ENCODE measurements around the gene KATNA1.
"Not testable (repeated sequence)": the region's sequence is repeated elsewhere in the genome, so short reads cannot be mapped to it uniquely, and the experiment has no call there.

Gene KATNA1

DNA sequence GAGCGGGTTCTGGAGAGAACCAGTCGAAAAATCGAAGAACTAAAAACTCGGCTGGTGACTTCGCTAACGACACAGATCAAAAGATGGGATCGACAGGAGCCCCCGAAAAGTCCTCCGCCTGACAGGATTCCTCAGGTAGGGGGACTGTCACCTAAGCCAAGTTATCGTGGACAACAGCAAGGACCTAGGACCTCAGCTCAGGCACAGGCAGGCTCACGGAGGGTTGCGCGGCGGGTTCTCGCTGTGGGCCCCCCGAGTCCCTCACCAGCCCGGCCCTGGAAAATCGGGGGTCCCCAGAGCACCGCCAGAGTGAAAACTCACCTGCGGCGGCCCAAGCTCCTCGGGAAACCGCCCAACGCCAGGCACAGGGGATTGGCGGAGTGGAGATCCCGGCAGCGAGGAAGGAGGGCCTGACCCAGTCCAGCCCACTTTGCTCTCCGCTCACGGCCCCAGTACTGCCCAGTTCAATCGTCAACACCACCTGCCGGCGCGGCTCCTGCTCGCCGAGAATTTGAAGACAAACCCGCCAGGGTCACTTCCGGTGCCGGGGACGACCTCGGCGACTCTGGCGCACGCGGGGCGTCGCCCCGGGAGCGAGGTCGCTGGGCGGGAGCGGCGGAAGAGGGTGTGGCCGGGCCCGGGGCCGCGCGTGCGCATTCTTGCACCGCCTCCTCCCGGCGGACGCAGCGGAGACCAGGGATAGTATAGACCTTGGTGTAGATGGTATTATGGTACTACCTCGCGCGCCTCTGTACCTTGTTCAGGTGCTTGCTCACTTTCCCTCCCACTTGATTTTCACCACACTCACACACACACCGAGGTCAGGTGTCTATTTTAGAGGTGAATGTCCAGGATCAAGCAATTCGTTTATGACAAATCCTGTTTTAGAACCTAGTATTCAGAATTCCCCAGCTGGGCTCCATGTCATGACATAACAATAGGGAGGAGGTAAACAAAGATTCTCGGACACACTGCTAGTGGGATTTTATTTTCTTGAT, at the start of gene KATNA1:
KATNA1 (minus strand) TSS at position 567 of the 998 bp plus-strand sequence. CDS start 10,167 bp downstream, outside the sequence.
- peak; percentile 97 for DNase-seq (ENCODE audit: low read depth, low spot score)

DNA sequence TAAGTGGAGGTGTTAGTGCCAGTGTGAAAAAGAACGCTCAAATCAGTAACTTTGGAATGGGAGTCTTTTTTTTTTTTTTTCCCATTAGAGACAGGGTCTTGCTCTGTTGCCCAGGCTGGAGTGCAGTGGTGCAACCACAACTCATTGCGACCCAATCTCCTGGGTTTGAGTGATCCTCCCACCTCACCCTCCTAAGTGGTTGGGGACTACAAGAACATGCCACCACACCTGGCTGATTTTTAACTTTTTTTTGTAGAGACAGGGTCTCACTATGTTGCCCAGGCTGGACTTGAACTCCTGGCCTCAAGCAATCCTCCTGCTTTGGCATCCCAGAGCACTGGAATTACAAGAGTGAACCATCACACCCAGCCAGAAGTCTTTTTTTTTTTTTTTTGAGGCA, 49.7 kb upstream of the KATNA1 start:
- DNase-seq (ENCODE audit: low read depth, low spot score), result no peak

DNA sequence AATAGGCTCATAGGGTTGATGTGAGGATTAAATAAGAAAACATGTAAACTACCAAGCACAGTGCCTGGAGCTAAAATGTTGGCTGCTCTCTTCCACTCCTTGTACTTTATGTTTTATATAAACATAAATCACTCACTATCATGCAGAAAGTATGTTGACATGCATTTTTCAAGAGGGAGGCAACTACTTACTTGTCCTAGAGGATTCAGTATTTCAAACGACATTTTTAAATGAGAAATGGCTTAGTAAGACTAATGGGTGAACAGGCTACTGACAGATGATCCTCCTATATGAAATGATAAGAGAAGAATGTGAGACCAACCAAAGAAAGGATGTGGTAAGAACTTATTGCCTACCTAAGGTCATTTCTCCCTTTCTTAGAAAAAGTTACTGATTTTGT, 48.4 kb upstream of the KATNA1 start:
- DNase-seq (ENCODE audit: low read depth, low spot score), result no peak

DNA sequence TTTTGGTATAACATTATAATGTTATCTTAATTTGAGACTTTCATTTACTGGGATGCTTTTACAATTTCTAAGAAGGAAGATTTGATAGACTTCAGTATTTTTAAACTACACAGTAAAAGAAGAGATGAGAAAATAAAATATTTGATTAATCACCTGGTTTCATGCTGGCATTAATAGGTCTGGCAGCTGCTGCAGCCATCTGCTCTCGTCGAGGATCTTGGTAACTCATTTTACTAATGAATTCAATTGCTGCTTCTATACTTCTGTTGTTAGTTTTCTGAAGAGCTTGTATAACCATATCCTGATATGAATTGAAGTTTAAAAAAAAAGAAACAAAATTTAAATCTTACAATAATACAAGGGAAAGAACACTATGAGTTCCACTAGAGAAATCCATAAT, 46.4 kb upstream of the KATNA1 start:
- no peak for DNase-seq (ENCODE audit: low read depth, low spot score)

DNA sequence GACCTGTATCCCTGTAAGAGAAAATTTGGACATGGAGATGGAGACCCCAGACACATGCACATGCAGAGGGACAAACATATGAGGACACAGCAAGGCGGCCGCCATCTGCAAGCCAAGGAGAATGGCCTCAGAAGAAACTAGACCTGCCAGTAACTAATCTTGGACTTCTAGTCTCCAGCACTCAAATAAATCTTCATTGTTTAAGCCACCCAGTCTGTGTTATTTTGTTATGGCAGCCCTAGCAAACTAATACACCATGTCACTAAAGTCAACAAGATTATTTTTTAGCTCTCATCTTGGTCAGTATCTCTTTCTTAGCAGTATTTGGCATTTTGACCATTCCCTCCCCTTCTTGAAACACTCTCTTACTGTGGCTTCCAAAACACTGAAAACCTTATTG, 42.7 kb upstream of the KATNA1 start:
- no peak for DNase-seq (ENCODE audit: low read depth, low spot score)

DNA sequence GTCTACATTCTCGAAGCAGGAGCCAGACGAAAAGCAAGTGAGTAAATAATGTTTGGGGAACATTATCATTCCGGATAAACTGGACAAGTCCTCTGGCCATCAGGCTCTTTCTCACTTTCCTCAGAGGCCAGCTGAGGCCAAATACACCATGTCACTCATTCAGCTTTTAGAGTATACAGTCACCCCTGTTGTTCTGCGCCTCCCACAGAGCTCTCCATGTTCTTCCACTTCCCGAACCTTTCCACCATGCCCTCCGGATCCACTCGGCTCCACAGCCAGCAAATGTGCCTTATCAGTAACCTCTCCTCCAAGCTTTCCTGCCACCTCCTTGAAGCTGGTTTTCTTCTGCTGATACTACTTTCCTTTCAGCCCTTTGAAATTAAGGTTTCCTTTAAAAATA, 37.7 kb upstream of the KATNA1 start:
- DNase-seq (ENCODE audit: low read depth, low spot score), result no peak

DNA sequence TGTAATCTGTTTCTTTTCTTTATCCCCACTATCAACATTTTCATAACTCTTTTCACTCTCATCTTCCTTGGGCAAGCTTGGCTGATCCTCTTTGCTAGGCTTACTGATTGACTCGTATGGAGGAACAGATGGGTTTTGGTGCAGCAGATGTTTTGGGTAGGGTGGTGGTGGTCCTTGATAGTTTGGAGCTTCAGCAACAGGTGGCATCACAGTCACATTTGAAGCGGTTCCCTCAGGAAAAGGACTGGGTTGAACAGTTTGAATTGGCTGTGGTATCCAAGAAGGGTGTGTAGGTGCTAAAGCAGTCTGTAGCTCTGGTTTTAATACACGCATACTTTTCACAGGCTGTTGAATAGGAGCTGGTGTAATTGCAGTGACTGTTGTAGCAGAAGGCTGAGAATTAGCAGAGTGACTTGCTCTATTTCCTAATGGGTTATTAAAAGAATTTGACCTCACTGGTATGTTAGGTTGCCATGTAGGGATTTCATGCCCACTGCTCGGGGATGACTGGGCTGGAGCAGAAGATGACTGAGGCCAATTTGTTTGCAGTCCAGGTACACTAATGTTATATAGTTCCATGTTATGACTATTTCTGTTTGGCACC, 34.8 kb upstream of the KATNA1 start:
- DNase-seq (ENCODE audit: low read depth, low spot score), result no peak

DNA sequence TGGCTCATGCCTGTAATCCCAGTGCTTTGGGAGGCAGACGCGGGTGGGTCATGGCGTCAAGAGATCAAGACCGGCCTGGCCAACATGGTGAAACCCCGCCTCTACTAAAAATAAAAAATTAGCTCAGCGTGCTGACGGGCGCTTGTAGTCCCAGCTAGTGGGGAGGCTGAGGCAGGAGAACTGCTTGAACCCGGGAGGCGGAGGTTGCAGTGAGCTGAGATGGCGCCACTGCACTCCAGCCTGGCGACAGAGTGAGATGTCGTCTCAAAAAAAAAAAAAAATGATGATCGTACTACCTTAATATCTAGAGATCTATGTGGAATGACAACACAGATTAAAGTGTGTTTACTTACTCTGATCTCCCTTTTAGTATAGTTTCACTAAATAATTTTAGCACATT, 33.3 kb upstream of the KATNA1 start:
- not testable (repeated sequence) for DNase-seq (ENCODE audit: low read depth, low spot score)

DNA sequence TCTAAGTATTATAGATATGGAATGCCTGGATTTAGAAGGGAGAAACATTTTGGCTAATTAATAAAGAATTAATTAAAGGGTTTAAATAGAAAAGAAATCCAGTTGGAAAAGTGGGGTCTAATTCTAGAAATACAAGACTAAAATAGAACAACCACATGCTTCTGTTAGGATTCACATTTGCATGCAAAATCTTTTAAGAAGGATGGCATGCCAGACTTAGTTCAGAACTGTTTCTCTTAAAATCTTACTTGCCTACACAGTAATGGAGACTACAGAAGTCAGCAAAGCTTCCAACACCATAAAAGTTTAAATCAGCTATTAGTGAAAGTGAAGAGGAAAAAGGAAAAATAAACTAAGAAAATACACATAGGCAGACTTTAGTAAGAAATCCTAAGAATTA, 32.7 kb upstream of the KATNA1 start:
- no peak for DNase-seq (ENCODE audit: low read depth, low spot score)

DNA sequence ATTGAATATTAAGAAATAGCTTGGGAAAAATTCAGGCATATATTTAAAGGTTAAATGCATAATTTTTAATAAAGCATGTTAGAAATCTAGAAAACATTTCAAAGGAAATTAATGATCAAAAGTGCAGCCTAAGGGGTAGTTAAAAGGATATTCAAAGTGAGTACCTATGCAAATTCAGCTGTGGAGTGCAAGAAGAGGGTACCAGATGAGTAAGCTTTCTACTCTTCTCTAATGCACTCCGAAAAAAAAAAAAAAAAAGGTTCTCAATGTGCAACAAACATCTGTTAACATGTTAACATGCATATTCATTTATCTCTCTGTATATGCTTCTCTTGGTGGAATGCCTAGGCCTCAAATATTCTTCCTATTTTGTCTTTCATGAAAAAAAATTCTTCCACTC, 32.0 kb upstream of the KATNA1 start:
- DNase-seq (ENCODE audit: low read depth, low spot score), result no peak

DNA sequence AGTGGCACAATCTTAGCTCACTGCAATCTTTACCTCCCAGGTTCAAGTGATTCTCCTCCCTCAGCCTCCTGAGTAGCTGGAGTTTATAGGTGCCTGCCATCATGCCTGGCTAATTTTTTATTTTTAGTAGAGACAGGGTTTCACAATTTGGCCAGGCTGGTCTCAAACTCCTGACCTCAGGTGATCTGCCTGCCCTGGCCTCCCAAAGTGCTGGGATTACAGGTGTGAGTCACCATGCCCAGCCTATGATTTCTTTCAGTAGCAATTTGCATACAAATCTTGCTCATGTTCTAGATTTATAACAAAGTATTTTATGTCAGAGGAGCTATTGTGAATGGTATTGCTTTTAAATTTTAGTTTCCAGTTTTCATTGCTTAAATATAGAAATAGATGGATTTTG, 23.8 kb upstream of the KATNA1 start:
- DNase-seq (ENCODE audit: low read depth, low spot score), result not testable (repeated sequence)

DNA sequence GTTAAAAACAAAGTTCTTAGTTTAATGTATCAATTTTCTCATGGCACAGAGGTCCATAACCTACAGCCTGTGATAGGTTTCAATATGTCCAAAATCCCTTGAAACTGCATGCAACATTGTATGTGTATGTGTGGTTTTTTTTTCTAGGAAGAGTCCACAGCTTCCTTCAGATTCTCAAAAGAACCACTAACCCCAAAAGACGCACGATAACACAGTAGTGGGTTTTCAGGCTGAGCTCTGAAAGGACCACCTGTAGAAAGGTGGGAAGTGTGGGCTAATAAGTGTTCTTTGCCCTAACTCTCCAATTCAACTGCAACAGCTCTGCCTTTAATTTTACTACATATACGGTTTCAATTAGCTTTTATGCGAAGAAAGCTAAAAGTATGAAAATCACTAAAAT, 11.5 kb upstream of the KATNA1 start:
- no peak for DNase-seq (ENCODE audit: low read depth, low spot score)

DNA sequence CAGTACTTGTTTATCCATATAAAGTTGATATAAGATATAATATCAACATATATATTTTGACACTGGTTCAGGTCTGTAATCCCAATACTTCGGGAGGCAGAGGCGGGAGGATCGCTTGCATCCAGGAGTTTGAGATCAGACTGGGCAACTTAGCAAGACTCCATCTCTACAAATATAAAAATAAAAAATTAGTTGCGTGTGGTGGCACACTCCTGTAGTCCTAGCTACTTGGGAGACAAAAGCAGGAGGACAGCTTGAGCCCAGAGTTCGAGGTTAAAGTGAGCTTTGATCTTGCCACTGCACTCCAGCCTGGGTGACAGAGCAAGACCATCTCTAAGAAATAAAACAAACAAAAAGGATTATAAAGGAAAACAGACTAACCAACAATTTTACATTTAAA, 8.9 kb upstream of the KATNA1 start:
- no peak for DNase-seq (ENCODE audit: low read depth, low spot score)

DNA sequence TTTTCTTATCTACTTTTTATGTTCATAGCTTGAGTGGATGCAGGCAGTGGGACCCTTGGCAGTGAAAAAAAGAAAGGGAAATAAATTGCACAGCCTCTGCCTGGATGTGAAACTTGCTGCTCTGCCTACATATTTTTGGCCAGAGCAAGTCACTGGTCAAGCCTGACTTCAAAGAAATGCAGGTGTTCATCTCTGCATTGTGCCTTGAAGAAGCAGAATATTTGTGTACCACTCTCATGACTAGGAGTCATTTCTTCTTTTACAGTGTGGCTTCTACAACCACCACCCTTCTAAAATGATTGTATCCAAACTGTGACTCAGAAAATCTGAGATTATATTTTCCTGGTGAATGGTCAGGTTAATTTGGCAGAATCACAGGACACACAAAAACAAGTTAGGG, 2.5 kb upstream of the KATNA1 start:
- DNase-seq (ENCODE audit: low read depth, low spot score), result no peak

DNA sequence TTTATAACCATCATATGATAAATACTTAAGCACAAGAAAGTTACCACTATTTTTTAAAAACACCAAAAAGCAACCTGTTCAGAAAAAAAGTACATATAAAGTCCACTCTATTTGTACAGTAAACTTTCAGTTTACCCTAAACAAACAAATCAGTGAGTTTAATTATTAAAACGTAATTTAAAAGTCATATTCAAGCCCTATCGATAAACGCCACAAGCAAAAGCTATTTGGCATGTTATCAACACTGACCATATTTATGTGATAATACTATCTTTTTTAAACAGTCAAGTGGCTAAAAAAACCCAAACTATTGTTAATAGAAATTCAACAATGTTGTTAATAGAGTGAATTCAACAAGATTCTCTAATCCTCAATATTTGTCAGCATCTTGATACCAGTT, 1.9 kb downstream of the KATNA1 start:
- no peak for DNase-seq (ENCODE audit: low read depth, low spot score)

DNA sequence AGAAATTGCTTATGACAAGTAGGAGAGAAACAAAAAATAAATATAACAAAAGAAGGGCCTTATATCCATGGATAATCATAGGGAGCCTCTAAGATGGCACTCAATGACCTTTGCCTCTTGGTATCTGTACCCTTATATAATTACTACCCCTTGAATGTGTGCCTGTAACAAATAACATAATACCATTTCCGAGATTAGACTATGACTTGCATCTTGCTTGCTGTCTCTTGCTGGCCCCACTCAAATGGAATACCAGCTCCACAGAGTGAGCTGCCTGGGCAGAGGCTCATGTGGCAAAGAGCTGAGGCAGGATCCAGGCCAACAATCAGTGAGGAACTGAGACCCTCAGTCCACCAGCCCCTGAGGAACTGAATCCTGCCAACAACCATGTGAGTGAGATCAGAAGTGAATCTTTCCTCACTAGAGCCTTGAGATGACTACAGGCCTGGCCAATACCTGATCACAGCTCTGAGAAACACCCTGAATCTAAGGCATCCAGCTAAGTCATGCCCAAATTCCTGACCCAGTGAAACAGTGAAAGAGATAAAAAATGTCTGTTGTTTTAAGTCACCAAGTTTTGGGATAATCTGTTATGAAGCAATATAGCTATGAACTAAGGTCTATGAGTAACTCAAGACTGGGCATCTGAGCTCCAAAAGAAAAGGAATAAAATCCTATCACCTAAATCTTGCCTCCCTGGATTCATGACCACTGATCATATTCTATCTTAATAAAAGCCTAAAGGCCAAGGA, 5.5 kb downstream of the KATNA1 start:
- DNase-seq (ENCODE audit: low read depth, low spot score), result no peak

DNA sequence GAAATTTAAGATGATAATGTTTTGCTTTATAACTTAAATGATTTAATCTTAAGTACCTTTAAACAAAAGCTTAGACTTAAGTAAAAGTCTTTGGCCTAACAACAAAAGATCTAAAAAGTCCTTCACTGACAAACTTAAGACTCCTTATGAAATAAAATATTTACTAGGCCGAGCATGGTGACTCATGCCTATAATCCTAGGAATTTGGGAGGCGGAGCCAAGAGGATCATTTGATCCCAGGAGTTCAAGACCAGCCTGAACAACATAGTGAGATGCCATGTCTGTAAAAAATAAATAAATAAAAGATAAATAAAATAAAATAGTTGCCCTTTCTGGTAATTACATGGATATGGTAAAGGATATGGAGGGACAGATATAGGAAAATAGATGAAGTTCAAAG, 12.4 kb downstream of the KATNA1 start:
- no peak for DNase-seq (ENCODE audit: low read depth, low spot score)

DNA sequence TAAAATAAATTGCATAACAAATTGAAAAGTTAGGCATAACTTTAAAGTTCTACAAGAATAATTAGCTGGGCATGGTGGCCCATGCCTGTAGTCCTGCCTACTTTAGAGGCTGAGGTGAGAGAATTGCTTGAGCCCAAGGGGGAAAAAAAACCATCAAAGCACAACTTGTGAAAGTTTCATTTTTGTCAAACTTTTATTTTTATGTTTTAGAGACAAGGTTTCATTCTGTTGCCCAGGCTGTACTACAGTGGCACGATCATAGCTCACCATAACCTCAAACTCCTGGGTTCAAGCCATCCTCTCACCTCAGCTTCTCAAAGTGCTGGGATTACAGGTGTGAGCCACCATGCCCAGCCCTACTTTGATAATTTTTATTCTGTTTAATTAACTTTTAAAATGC, 14.2 kb downstream of the KATNA1 start:
- DNase-seq (ENCODE audit: low read depth, low spot score), result no peak

DNA sequence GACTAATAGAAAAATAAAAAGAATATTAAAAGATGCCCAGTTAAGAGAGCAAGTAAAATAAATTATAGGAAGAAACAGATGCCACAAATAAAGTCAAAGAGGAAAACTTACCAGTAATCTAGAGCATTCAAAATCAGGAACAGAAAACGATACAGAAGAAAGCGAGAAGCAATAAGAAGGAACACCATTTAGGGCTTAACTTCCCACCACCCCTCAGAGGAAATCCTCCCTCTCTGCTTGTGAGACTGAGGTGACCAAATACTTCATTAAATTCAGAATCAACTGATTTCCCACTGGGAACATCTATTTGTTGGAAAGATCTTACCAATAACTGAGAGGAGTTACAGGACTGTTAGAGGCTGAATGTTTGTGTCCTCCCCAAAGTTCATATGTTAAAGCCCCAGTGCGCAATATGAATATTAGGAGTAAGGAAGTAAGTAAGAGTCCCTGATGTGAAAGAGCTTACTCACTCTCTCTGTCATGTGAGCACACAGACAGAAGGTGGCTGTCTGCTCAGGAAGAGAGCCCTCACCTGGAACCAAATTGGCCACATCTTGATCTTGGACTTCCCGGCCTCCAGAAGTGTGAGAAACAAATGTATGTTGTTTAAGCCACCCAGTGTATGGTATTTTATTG, 19.5 kb downstream of the KATNA1 start:
- no peak for DNase-seq (ENCODE audit: low read depth, low spot score)

DNA sequence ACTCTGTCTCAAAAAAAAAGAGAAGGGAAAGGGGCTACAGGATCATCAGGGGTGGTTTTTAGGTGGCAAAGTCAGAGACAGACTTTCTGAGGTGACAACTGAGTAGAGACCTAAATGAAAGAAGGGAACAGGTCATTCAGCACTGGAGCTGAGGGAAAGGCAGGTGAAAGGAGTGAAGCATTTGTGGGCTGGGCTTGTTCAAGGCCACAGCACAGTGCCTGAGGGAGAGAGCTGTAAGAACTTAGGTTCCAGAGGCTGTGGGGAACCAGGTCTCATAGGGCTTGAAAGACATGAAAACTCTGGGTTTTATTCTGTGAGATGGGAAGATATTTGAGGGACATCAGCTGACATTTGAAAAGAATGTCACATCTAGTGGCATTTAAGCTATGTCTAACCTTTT, 20.8 kb downstream of the KATNA1 start:
- DNase-seq (ENCODE audit: low read depth, low spot score), result no peak

DNA sequence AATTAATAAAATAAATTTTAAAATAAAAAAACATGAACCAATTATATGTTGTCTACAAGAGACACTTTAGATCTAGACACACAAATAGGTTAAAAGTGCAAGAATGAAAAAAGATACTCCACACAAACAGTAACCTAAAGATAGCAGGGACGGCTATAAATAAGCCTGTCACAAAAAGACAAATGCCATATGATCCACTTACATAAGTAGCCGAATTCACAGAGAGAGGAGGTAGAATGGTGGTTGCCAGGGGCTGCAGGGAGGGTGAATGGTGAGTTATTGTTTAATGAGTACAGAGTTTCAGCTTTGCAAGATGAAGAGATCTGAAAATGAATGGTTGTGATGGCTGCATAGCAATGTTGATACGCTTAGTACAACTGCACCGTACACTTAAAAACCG, 32.7 kb downstream of the KATNA1 start:
- DNase-seq (ENCODE audit: low read depth, low spot score), result no peak

DNA sequence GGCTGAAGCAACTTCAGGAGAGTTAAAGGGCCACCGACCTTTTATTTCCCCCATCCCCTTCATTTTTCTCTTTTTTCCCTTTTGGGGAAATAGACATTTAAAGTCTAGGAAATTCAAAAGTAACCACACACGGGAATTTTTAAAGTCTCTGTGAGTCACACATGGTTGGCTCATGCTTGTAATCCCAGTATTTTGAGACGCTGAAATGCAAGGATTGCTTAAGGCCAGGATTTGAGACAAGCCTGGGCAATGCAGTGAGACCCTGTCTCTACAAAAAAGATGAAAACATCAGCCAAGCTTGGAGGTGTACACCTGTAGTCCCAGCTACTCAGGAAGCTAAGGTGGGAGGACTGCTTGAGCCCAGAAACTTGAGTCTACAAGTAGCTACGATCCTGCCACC, 34.2 kb downstream of the KATNA1 start:
- DNase-seq (ENCODE audit: low read depth, low spot score), result no peak
